GM23338 (cell line): ENCODE measurements around the gene COBL. TPM values are rescaled to one million over a fixed set of nuclear protein-coding genes. Genes with fewer than 3 reads are reported as not detected.
A peak's percentile ranks its signal among the peaks of the same experiment; 100 is the strongest.

Experiments
- ATAC-seq: fragments of 200-7000 bp; cut with Tn5 transposase; 3 replicates; pipeline ENCODE4 v1.9.1; 2020
- DNase-seq: peaks from one replicate; pipeline ENCODE4 v3.0.0-alpha.2; 2015; ENCODE audit warnings: low spot score
- H2AFZ ChIP-seq: fragments of 200-600 bp; sonication (generic); 2 replicates; pipeline ENCODE4 v1.8.0; 2016; ENCODE audit warnings: antibody characterized with exemption, mild to moderate bottlenecking, moderate library complexity
- H3F3A ChIP-seq: fragments of 200-600 bp; sonication (generic); replicated peaks from 2 replicates; pipeline ENCODE4 v1.8.0; 2017; ENCODE audit warnings: antibody characterized with exemption, mixed run types, low read depth
- H3K27ac ChIP-seq: fragments of 200-600 bp; sonication (generic); 2 replicates; pipeline ENCODE4 v1.6.1; 2016; ENCODE audit warnings: low read depth
- H3K27me3 ChIP-seq: fragments of 200-600 bp; sonication (generic); 2 replicates; pipeline ENCODE4 v1.8.0; 2016; ENCODE audit warnings: mild to moderate bottlenecking, mixed run types, moderate library complexity; ENCODE audit not compliant: insufficient read depth
- H3K36me3 ChIP-seq: fragments of 200-600 bp; sonication (generic); 2 replicates; pipeline ENCODE4 v1.8.0; 2016; ENCODE audit warnings: mild to moderate bottlenecking; ENCODE audit not compliant: insufficient read depth
- H3K4me1 ChIP-seq: fragments of 200-600 bp; sonication (generic); 2 replicates; pipeline ENCODE4 v1.8.0; 2016; ENCODE audit warnings: mild to moderate bottlenecking, moderate library complexity; ENCODE audit not compliant: insufficient read depth
- H3K4me2 ChIP-seq: fragments of 200-600 bp; sonication (generic); 2 replicates; pipeline ENCODE4 v1.7.1; 2017; ENCODE audit warnings: mixed run types
- H3K4me3 ChIP-seq: fragments of 200-600 bp; sonication (generic); 2 replicates; pipeline ENCODE4 v1.6.1; 2016; ENCODE audit warnings: mixed run types
- H3K79me2 ChIP-seq: fragments of 200-600 bp; sonication (generic); replicated peaks from 2 replicates; pipeline ENCODE4 v1.8.0; 2017; ENCODE audit warnings: mild to moderate bottlenecking; ENCODE audit not compliant: insufficient read depth
- H3K9me2 ChIP-seq: fragments of 200-600 bp; sonication (generic); 2 replicates; pipeline ENCODE4 v1.8.0; 2017; ENCODE audit not compliant: insufficient read depth
- H4K20me1 ChIP-seq: fragments of 200-600 bp; sonication (generic); replicated peaks from 2 replicates; pipeline ENCODE4 v1.8.0; 2017; ENCODE audit warnings: mild to moderate bottlenecking; ENCODE audit not compliant: insufficient read depth
- H3K27ac Mint-ChIP-seq: 2 replicates; pipeline ENCODE4 v1.8.0; 2020; ENCODE audit warnings: inconsistent platforms, mild to moderate bottlenecking, moderate library complexity, mixed read lengths
- H3K27me3 Mint-ChIP-seq: 3 replicates; pipeline ENCODE4 v1.8.0; 2022; ENCODE audit warnings: low read depth, mild to moderate bottlenecking, moderate library complexity, mixed read lengths, inconsistent platforms; ENCODE audit not compliant: insufficient read depth, poor library complexity
- H3K36me3 Mint-ChIP-seq: 3 replicates; pipeline ENCODE4 v1.8.0; 2021; ENCODE audit warnings: low read depth, mild to moderate bottlenecking, inconsistent platforms, moderate library complexity, mixed read lengths
- H3K4me1 Mint-ChIP-seq: 3 replicates; pipeline ENCODE4 v1.8.0; 2020; ENCODE audit warnings: mild to moderate bottlenecking, inconsistent platforms, mixed read lengths
- H3K4me3 Mint-ChIP-seq: 3 replicates; pipeline ENCODE4 v1.8.0; 2021; ENCODE audit warnings: moderate library complexity, mild to moderate bottlenecking, inconsistent platforms, mixed read lengths
- H3K9me3 Mint-ChIP-seq: 3 replicates; pipeline ENCODE4 v1.8.0; 2020; ENCODE audit warnings: moderate library complexity, mild to moderate bottlenecking, inconsistent platforms, mixed read lengths
- NANOG ChIP-seq: IDR thresholded peaks from 2 replicates; pipeline ENCODE4 v1.6.1; 2016; ENCODE audit warnings: antibody characterized with exemption, borderline replicate concordance
- REST ChIP-seq: IDR thresholded peaks from one replicate; pipeline ENCODE4 v1.6.1; 2018; ENCODE audit warnings: antibody characterized with exemption; ENCODE audit not compliant: unreplicated experiment
- ZNF114 ChIP-seq: fragments of 250-450 bp; sonication (Bioruptor Pico); IDR thresholded peaks from 2 replicates; pipeline ENCODE4 v1.5.0; 2020; ENCODE audit warnings: mild to moderate bottlenecking, moderate library complexity
- ZNF462 ChIP-seq: fragments of 250-450 bp; sonication (Bioruptor Pico); IDR thresholded peaks from 2 replicates; pipeline ENCODE4 v1.5.0; 2020; ENCODE audit warnings: mild to moderate bottlenecking, moderate library complexity
- polyA plus RNA-seq: library from polyadenylated mRNA; unstranded; fragments of >200 nt; fragmentation: Nextera tagmentation; extraction: Ambion mirVana; gene quantifications from 2 replicates; pipeline ENCODE4 v1.2.1, GENCODE V29; 2016
- total RNA-seq: library from RNA; depleted of rRNA; stranded (reverse); fragments of >200 nt; shearing (Covaris generic); gene quantifications from 2 replicates; pipeline ENCODE4 v1.2.3, GENCODE V29; 2014
- TF ChIP-seq, protein P1 (sequence below), 2 experiments: fragments of 200-600 bp in 1 of 2; sonication (generic) in 1 of 2; conservative IDR thresholded peaks; 2 replicates each; pipeline versions ENCODE4 v1.5.1 to v1.6.1; 2016 to 2017; ENCODE audit warnings: antibody characterized with exemption in 2 of 2, low read depth in 2 of 2, mild to moderate bottlenecking in 2 of 2, moderate library complexity in 1 of 2

COBL gene
- total and polyA plus RNA-seq, 2 experiments from 2014 or later: 18.3 to 51.9 TPM

DNA sequence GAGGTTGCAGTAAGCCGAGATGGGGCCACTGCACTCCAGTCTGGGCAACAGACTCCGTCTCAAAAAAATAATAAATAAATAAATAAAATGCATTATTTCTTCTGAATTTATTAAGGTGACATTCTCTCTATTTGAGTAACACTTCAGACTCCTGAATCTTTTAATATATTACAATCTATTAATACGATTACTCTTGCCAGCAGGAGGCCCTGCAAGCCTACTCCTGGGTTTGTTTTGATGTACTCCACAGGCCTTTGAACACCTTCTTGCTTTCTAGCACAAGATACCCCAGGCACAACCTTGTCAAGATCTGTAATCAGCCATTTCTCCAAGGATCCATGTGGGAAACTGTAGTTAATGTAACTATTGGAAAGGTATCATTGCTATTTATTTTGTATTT is 63.5 kb downstream of the COBL start:
- no peak for ATAC-seq
- Histone ChIP-seq H3K4me1 (peaks cover 5% of the 10 kb centered on the region), H2AFZ (no peak overlapping the region), H4K20me1 (peaks cover 14% of the 10 kb centered on the region; the same call in 1 of the 2 replicates), H3K9me2 (no peaks in the 10 kb centered on the region), H3K27ac (no peak overlapping the region), H3K36me3 (no peaks in the 10 kb centered on the region), H3F3A (no peaks in the 10 kb centered on the region), H3K4me2 (no peak overlapping the region), H3K79me2 (peaks cover 95% of the 10 kb centered on the region), H3K27me3 (no peaks in the 10 kb centered on the region), H3K4me3 (no peak overlapping the region)
- no peaks in the 10 kb centered on the region for H3K27me3 Mint-ChIP-seq
- no peak overlapping the region for H3K27ac Mint-ChIP-seq
- no peaks in the 10 kb centered on the region for H3K9me3 Mint-ChIP-seq
- TF ChIP-seq, protein P1, sequence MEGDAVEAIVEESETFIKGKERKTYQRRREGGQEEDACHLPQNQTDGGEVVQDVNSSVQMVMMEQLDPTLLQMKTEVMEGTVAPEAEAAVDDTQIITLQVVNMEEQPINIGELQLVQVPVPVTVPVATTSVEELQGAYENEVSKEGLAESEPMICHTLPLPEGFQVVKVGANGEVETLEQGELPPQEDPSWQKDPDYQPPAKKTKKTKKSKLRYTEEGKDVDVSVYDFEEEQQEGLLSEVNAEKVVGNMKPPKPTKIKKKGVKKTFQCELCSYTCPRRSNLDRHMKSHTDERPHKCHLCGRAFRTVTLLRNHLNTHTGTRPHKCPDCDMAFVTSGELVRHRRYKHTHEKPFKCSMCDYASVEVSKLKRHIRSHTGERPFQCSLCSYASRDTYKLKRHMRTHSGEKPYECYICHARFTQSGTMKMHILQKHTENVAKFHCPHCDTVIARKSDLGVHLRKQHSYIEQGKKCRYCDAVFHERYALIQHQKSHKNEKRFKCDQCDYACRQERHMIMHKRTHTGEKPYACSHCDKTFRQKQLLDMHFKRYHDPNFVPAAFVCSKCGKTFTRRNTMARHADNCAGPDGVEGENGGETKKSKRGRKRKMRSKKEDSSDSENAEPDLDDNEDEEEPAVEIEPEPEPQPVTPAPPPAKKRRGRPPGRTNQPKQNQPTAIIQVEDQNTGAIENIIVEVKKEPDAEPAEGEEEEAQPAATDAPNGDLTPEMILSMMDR (conservative IDR thresholded peaks at IDR 0.05; ENCODE audit: low read depth in 2 of 2): peak in 1 of 2 experiments; percentile 30; a peak in 2 of 4 replicates
- TF ChIP-seq ZNF114: no peak
- no peak for TF ChIP-seq ZNF462 (CRISPR knock-in tag)
- TF ChIP-seq NANOG: no peak
- H3K4me1 Mint-ChIP-seq: peaks cover 12% of the 10 kb centered on the region; the same call in 2 of the 3 replicates
- no peak overlapping the region for H3K4me3 Mint-ChIP-seq
- H3K36me3 Mint-ChIP-seq: no peaks in the 10 kb centered on the region
- DNase-seq: no peak

GRCh38 chr7:51251290-51251689 is 65.3 kb downstream of the COBL start:
- H3K79me2 ChIP-seq: peaks cover 97% of the 10 kb centered on the region
- H3K4me1 ChIP-seq: peaks cover 14% of the 10 kb centered on the region
- H3F3A ChIP-seq: no peaks in the 10 kb centered on the region
- H3K9me3 Mint-ChIP-seq: no peaks in the 10 kb centered on the region
- no peak for TF ChIP-seq REST
- no peak for TF ChIP-seq NANOG
- DNase-seq (no peak), ATAC-seq (no peak)
- no peaks in the 10 kb centered on the region for H3K27me3 ChIP-seq
- no peak overlapping the region for H3K27ac ChIP-seq
- H3K9me2 ChIP-seq: no peaks in the 10 kb centered on the region
- no peak overlapping the region for H3K4me2 ChIP-seq
- no peaks in the 10 kb centered on the region for H3K27me3 Mint-ChIP-seq
- no peaks in the 10 kb centered on the region for H3K36me3 Mint-ChIP-seq
- H3K4me1 Mint-ChIP-seq: peaks cover 15% of the 10 kb centered on the region; the same call in 2 of the 3 replicates
- H3K4me3 ChIP-seq: no peak overlapping the region
- H3K27ac Mint-ChIP-seq: no peak overlapping the region
- H3K36me3 ChIP-seq: no peaks in the 10 kb centered on the region
- H4K20me1 ChIP-seq: peaks cover 20% of the 10 kb centered on the region; the same call in 1 of the 2 replicates
- H3K4me3 Mint-ChIP-seq: no peak overlapping the region
- H2AFZ ChIP-seq: no peak overlapping the region
